ENCODE data around the gene IDI2.

IDI2 gene

GRCh38 chr10:976316-976715 is 49.3 kb downstream of the IDI2 start:
- no peak for DNase-seq

- no peak for DNase-seq
These were observed 50.9 kb downstream of the IDI2 start for GRCh38 chr10:974785-975074.

GRCh38 chr10:974038-974784 is 51.4 kb downstream of the IDI2 start:
- no peak for DNase-seq

GRCh38 chr10:972763-973162 is 52.9 kb downstream of the IDI2 start:
- no peak for DNase-seq

- DNase-seq: no peak
These were observed 54.0 kb downstream of the IDI2 start for GRCh38 chr10:971613-972012.

- DNase-seq: no peak
These were observed 54.5 kb downstream of the IDI2 start for GRCh38 chr10:971150-971542.

GRCh38 chr10:970311-971149 is 55.1 kb downstream of the IDI2 start:
- peak; percentile 58 for DNase-seq

- DNase-seq: no peak
These were observed 56.0 kb downstream of the IDI2 start for GRCh38 chr10:969473-970150.

Measured in NCI-H748 treated with DMSO at 0.1 percent for 48 hours (cell line).